Measurements from ENCODE around the gene WDR20. TPM values are rescaled to one million over a fixed set of nuclear protein-coding genes. Genes with fewer than 3 reads are reported as not detected.
A peak's percentile ranks its signal among the peaks of the same experiment; 100 is the strongest.

WDR20 gene
- total and polyA plus RNA-seq, 2 donors, result 16.4 to 16.8 TPM

DNA sequence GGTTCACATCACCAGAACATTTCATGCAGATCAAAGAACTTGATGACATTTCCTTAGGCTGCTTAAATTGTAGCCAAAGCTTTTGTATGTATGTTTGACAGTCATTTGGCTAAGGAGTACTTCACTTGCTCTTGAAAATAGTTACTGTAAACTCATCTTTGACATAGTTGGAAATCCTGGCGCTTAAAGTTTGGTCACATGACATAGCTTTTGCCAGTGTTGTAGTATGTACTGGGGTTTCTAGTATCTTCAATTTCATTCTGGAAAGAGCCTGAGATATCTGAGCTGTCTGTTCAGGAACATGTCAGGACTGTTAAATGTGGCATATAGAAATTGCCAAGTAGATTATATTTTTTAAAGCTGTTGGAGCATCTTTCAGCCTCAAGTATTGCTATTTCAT lies 55.7 kb downstream of the WDR20 start:
- WGBS, result 96% methylated on average over 1 of the region's 1 CpG
- Histone ChIP-seq H3K9me3 (ENCODE audit: control insufficient read depth in 2 of 2, insufficient read depth in 1 of 2, low read length in 1 of 2) (no peaks in the 10 kb centered on the region), H3K36me3 (ENCODE audit: control insufficient read depth in 2 of 2, insufficient read depth in 2 of 2, low read length in 1 of 2) (peaks cover 42 to 50% of the 10 kb centered on the region in 2 donors), H3K27me3 (ENCODE audit: control insufficient read depth in 2 of 2, insufficient read depth in 1 of 2, low read length in 1 of 2) (no peaks in the 10 kb centered on the region), H3K4me3 (ENCODE audit: low read length in 2 of 2) (no peak overlapping the region), H3K27ac (ENCODE audit: low read depth in 1 of 2, low read length in 1 of 2) (no peak overlapping the region), H3K4me1 (ENCODE audit: control insufficient read depth in 2 of 2, insufficient read depth in 2 of 2, low read length in 2 of 2) (peaks cover under 1 to 16% of the 10 kb centered on the region in 2 donors)
- DNase-seq (ENCODE audit: low read depth in 6 of 9, low spot score in 9 of 9), result no peak

DNA sequence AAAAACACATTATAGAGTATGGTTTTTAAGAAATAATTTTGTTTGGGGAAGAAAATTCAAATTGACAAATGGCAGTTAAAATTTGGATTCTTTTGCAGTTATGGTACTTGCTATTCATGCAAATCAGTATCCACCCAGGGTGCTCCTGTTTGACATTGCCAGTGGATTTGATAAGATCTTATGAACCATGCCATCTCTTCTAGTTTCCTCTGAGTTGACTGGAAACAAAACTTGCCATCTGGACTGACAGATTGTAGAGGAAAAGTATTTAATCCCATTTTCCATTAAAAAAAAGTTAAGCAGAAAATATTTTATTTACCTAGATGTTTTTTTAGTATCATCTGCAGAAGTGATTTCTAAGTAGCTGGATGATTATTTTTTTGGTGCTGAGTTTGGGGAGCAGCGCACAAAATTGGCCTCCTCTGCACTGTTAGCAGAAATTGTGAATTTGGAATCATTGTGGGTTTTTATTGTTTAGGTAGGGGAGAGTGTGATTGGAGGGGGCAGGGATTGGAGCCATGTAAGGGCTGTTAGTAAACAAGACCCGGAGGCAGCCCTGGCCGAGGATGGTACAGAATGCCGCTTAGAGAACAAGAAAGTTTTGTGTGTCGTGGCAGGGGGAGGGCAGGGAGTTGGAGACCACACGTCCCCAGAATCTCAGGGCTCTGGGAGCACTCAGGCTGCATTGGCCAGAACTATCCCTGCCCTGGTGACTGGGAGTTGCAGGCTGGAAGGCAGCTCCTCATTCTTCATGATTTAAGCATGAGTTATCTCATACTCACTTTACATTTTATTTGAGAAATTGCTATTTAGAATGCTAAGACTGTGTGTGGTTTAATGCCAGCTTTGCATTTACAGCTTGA lies 56.6 kb downstream of the WDR20 start:
- WGBS, result 96% methylated on average over 6 of the region's 6 CpGs
- H3K36me3 ChIP-seq (ENCODE audit: control insufficient read depth in 2 of 2, insufficient read depth in 2 of 2, low read length in 1 of 2), result peaks cover 45 to 50% of the 10 kb centered on the region in 2 donors
- no peaks in the 10 kb centered on the region for H3K9me3 ChIP-seq (ENCODE audit: control insufficient read depth in 2 of 2, insufficient read depth in 1 of 2, low read length in 1 of 2)
- no peaks in the 10 kb centered on the region for H3K27me3 ChIP-seq (ENCODE audit: control insufficient read depth in 2 of 2, insufficient read depth in 1 of 2, low read length in 1 of 2)
- DNase-seq (ENCODE audit: low read depth in 6 of 9, low spot score in 9 of 9), result no peak
- no peak overlapping the region for H3K4me3 ChIP-seq (ENCODE audit: low read length in 2 of 2)
- H3K27ac ChIP-seq (ENCODE audit: low read depth in 1 of 2, low read length in 1 of 2), result no peak overlapping the region
- peaks cover 5 to 22% of the 10 kb centered on the region in 2 donors for H3K4me1 ChIP-seq (ENCODE audit: control insufficient read depth in 2 of 2, insufficient read depth in 2 of 2, low read length in 2 of 2)

DNA sequence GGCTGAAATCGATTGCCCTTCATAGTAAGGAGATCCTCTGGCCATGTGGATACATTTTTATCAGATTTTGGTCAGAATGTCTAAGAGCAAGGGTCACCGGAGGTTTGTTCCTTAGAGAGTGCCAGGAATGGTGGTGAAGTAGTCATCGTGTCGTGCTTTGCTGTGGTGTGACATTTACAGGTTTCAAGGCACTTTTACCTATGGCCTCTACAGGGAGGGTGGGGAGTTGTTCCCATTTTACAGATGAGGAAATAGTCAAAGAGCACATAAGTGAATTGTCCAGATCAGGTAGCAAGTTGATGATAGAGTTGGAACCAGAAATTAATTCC lies 57.2 kb downstream of the WDR20 start:
- Histone ChIP-seq H3K27ac (ENCODE audit: low read depth in 1 of 2, low read length in 1 of 2) (no peak overlapping the region), H3K4me3 (ENCODE audit: low read length in 2 of 2) (no peak overlapping the region), H3K36me3 (ENCODE audit: control insufficient read depth in 2 of 2, insufficient read depth in 2 of 2, low read length in 1 of 2) (peaks cover 47 to 50% of the 10 kb centered on the region in 2 donors), H3K4me1 (ENCODE audit: control insufficient read depth in 2 of 2, insufficient read depth in 2 of 2, low read length in 2 of 2) (peaks cover 6 to 27% of the 10 kb centered on the region in 2 donors), H3K27me3 (ENCODE audit: control insufficient read depth in 2 of 2, insufficient read depth in 1 of 2, low read length in 1 of 2) (no peaks in the 10 kb centered on the region), H3K9me3 (ENCODE audit: control insufficient read depth in 2 of 2, insufficient read depth in 1 of 2, low read length in 1 of 2) (no peaks in the 10 kb centered on the region)
- WGBS, result 87% methylated on average over 4 of the region's 4 CpGs
- DNase-seq (ENCODE audit: low read depth in 6 of 9, low spot score in 9 of 9), result no peak

DNA sequence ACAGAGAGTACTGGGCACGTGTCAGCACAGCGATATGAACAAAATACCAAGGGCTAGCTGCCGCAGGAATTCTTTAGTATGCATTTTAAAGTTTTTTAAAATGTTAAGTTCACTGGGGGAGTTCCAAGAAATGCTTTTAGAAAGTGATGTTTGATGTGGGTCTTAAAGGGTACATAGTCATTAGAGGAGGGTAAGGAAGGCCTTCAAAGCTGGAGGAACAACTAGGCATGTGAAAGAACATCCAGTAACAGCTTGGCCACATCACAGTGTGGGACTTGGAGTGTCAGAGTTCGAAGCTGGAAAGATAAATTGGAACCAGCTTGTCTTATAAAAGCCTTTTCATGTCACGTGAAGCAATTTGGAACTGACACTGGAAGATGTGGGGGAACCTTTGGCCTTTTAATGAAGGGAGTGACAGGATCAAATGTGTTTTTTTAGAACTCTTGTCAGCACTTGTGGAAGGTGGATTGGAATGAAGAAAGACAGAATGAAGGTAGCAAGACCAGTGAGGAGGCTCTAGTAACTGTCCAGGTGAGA lies 57.7 kb downstream of the WDR20 start:
- H3K36me3 ChIP-seq (ENCODE audit: control insufficient read depth in 2 of 2, insufficient read depth in 2 of 2, low read length in 1 of 2), result peaks cover 48 to 50% of the 10 kb centered on the region in 2 donors

DNA sequence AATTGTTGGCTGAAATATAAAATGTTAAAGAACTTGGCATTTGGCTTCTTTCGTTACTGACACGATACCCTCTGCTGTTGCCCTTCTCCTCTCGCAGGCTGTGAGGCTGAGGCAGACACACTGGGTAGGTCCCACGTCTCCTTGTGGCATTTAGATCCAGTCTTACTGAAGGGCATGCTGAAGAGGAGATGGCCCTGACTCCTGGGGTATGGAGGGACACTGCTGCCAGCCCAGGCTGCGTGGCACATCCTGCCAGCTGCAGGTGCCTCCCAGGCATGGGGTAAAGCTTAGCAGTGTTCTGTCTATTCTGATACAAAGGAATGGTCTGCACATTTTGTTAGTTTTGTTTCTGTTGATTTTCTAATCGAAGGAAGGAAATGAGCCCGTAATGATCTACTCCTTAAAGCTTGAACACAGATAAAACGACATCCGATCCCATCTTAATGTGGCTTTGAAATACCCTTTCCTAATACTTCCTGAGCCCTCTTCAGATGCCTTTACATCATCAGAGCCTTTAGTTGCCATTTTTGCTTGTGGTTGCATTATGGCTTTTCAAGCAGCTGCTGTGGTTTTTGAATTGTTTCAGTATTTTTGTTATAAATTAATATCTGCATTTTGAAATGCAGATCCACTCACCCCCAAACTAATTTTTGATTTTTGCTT lies 61.1 kb downstream of the WDR20 start:
- Histone ChIP-seq H3K27ac (ENCODE audit: low read depth in 1 of 2, low read length in 1 of 2) (peak overlapping the region in 1 of 2 donors; percentile 31), H3K4me3 (ENCODE audit: low read length in 2 of 2) (no peak overlapping the region), H3K4me1 (ENCODE audit: control insufficient read depth in 2 of 2, insufficient read depth in 2 of 2, low read length in 2 of 2) (peaks cover 6 to 37% of the 10 kb centered on the region in 2 donors), H3K9me3 (ENCODE audit: control insufficient read depth in 2 of 2, insufficient read depth in 1 of 2, low read length in 1 of 2) (peaks cover 0 to 3% of the 10 kb centered on the region in 2 donors), H3K27me3 (ENCODE audit: control insufficient read depth in 2 of 2, insufficient read depth in 1 of 2, low read length in 1 of 2) (no peaks in the 10 kb centered on the region), H3K36me3 (ENCODE audit: control insufficient read depth in 2 of 2, insufficient read depth in 2 of 2, low read length in 1 of 2) (peaks cover 61 to 66% of the 10 kb centered on the region in 2 donors)
- 44% methylated on average over 9 of the region's 9 CpGs for WGBS
- peak in 4 of 9 donors; percentile 14 to 53 (median 16) for DNase-seq (ENCODE audit: low read depth in 6 of 9, low spot score in 9 of 9)

More for the DNA sequence above, 57.7 kb downstream of the WDR20 start:
- no peak overlapping the region for H3K4me3 ChIP-seq (ENCODE audit: low read length in 2 of 2)
- DNase-seq (ENCODE audit: low read depth in 6 of 9, low spot score in 9 of 9), result no peak
- H3K9me3 ChIP-seq (ENCODE audit: control insufficient read depth in 2 of 2, insufficient read depth in 1 of 2, low read length in 1 of 2), result no peaks in the 10 kb centered on the region
- peaks cover 6 to 30% of the 10 kb centered on the region in 2 donors for H3K4me1 ChIP-seq (ENCODE audit: control insufficient read depth in 2 of 2, insufficient read depth in 2 of 2, low read length in 2 of 2)
- H3K27me3 ChIP-seq (ENCODE audit: control insufficient read depth in 2 of 2, insufficient read depth in 1 of 2, low read length in 1 of 2), result no peaks in the 10 kb centered on the region
- 67% methylated on average over 5 of the region's 5 CpGs for WGBS
- H3K27ac ChIP-seq (ENCODE audit: low read depth in 1 of 2, low read length in 1 of 2), result no peak overlapping the region

DNA sequence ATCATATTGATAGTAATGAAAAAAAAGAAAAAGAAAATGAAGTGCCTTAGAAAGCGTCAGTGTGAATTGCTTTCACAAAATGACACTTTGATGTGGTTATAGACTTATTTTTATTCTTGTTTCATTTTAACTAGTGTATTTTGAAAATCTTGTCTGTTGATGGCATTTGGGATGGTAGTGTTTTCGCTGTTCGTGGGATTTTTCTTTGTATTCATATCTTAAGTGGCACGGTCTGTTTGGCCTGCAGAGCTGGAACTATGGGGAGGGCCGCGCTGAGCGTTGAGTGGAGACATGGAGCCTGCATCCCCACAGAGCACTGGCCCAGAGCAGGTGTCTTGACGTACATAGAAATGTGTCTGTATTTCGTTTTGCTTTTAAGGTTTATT lies 61.6 kb downstream of the WDR20 start:
- Histone ChIP-seq H3K27ac (ENCODE audit: low read depth in 1 of 2, low read length in 1 of 2) (no peak overlapping the region), H3K36me3 (ENCODE audit: control insufficient read depth in 2 of 2, insufficient read depth in 2 of 2, low read length in 1 of 2) (peaks cover 57 to 63% of the 10 kb centered on the region in 2 donors), H3K27me3 (ENCODE audit: control insufficient read depth in 2 of 2, insufficient read depth in 1 of 2, low read length in 1 of 2) (no peaks in the 10 kb centered on the region), H3K9me3 (ENCODE audit: control insufficient read depth in 2 of 2, insufficient read depth in 1 of 2, low read length in 1 of 2) (peaks cover 0 to 3% of the 10 kb centered on the region in 2 donors), H3K4me3 (ENCODE audit: low read length in 2 of 2) (no peak overlapping the region), H3K4me1 (ENCODE audit: control insufficient read depth in 2 of 2, insufficient read depth in 2 of 2, low read length in 2 of 2) (peaks cover 6 to 38% of the 10 kb centered on the region in 2 donors)
- no peak for DNase-seq (ENCODE audit: low read depth in 6 of 9, low spot score in 9 of 9)
- 59% methylated on average over 9 of the region's 9 CpGs for WGBS

DNA sequence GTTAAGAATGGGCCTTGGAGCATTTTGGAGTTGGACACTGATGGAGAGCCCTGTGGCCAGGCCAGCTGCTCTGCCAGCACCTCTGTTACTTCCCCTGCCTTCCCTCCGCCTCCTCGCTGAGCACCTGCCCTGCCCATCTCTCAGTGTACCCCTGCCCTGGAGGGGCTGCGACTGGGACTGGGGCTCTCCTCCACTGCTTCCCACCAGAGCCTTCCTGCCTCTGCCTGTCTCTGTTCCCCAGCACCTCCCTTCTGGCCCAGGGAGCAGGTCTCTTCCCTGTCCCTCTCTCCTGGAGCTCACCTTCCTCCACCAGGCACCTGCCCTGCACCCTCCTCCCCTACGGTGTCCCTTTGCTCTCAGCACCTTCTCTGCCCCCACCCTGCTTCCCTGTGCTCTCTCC lies 62.1 kb downstream of the WDR20 start:
- Histone ChIP-seq H3K36me3 (ENCODE audit: control insufficient read depth in 2 of 2, insufficient read depth in 2 of 2, low read length in 1 of 2) (peaks cover 56 to 61% of the 10 kb centered on the region in 2 donors), H3K4me1 (ENCODE audit: control insufficient read depth in 2 of 2, insufficient read depth in 2 of 2, low read length in 2 of 2) (peaks cover 6 to 36% of the 10 kb centered on the region in 2 donors), H3K9me3 (ENCODE audit: control insufficient read depth in 2 of 2, insufficient read depth in 1 of 2, low read length in 1 of 2) (peaks cover 0 to 3% of the 10 kb centered on the region in 2 donors), H3K27ac (ENCODE audit: low read depth in 1 of 2, low read length in 1 of 2) (no peak overlapping the region), H3K4me3 (ENCODE audit: low read length in 2 of 2) (no peak overlapping the region), H3K27me3 (ENCODE audit: control insufficient read depth in 2 of 2, insufficient read depth in 1 of 2, low read length in 1 of 2) (no peaks in the 10 kb centered on the region)
- DNase-seq (ENCODE audit: low read depth in 6 of 9, low spot score in 9 of 9), result no peak
- WGBS, result 85% methylated on average over 4 of the region's 4 CpGs

DNA sequence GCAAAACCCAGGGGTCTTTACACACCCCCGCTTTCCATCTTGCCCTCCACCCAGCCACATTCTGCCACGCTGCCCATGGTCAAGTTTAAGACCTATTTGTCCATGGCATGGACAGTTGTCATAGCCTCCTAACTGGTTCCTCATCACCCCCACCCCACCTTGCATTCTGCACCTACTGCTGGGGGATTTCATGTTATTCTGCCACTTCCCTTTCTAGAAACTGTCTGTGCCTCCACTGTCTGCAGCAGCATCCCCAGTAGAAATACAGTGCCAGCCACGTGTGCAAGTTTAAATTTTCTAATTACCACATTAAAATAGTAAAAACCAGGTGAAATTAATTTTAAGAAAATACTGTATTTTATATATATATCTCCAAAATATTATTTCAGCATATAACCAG lies 63.2 kb downstream of the WDR20 start:
- Histone ChIP-seq H3K9me3 (ENCODE audit: control insufficient read depth in 2 of 2, insufficient read depth in 1 of 2, low read length in 1 of 2) (peaks cover 0 to 3% of the 10 kb centered on the region in 2 donors), H3K27ac (ENCODE audit: low read depth in 1 of 2, low read length in 1 of 2) (no peak overlapping the region), H3K36me3 (ENCODE audit: control insufficient read depth in 2 of 2, insufficient read depth in 2 of 2, low read length in 1 of 2) (peaks cover 50 to 52% of the 10 kb centered on the region in 2 donors), H3K27me3 (ENCODE audit: control insufficient read depth in 2 of 2, insufficient read depth in 1 of 2, low read length in 1 of 2) (no peaks in the 10 kb centered on the region), H3K4me3 (ENCODE audit: low read length in 2 of 2) (no peak overlapping the region), H3K4me1 (ENCODE audit: control insufficient read depth in 2 of 2, insufficient read depth in 2 of 2, low read length in 2 of 2) (peaks cover 6 to 27% of the 10 kb centered on the region in 2 donors)
- WGBS, result 98% methylated on average over 3 of the region's 3 CpGs
- DNase-seq (ENCODE audit: low read depth in 6 of 9, low spot score in 9 of 9), result no peak

DNA sequence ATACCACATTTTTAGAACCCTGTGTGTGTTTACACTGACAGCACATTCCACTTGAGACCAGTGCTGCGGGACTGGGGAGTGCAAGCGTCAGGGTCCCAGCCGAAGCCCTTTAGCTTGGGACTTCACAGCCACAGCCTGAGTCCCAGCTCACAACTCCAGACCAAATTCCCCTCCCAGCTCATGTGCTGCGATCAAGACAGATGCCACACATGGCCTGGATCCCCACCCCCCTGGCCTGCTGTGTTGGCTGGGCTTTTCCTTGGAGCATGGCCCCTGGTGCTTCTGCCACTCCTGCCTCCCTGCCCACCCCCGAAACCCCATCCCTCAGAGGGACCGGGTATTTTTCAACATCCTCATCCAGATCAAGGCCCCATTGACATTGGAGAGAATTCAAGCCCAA lies 63.7 kb downstream of the WDR20 start:
- peaks cover 0 to 3% of the 10 kb centered on the region in 2 donors for H3K9me3 ChIP-seq (ENCODE audit: control insufficient read depth in 2 of 2, insufficient read depth in 1 of 2, low read length in 1 of 2)
- H3K4me1 ChIP-seq (ENCODE audit: control insufficient read depth in 2 of 2, insufficient read depth in 2 of 2, low read length in 2 of 2), result peaks cover 6 to 27% of the 10 kb centered on the region in 2 donors
- H3K36me3 ChIP-seq (ENCODE audit: control insufficient read depth in 2 of 2, insufficient read depth in 2 of 2, low read length in 1 of 2), result peaks cover 49 to 55% of the 10 kb centered on the region in 2 donors

More for the DNA sequence above, 63.7 kb downstream of the WDR20 start:
- no peak overlapping the region for H3K27ac ChIP-seq (ENCODE audit: low read depth in 1 of 2, low read length in 1 of 2)
- WGBS, result 95% methylated on average over 6 of the region's 6 CpGs
- no peak overlapping the region for H3K4me3 ChIP-seq (ENCODE audit: low read length in 2 of 2)
- DNase-seq (ENCODE audit: low read depth in 6 of 9, low spot score in 9 of 9), result no peak
- H3K27me3 ChIP-seq (ENCODE audit: control insufficient read depth in 2 of 2, insufficient read depth in 1 of 2, low read length in 1 of 2), result no peaks in the 10 kb centered on the region
